Type B pancreatic cell (in vitro differentiated cells): ENCODE measurements around the gene SPRY4. TPM values are rescaled to one million over a fixed set of nuclear protein-coding genes. Genes with fewer than 3 reads are reported as not detected.

Source experiments
- DNase-seq: peaks from one replicate; pipeline ENCODE4 v3.0.0; 2021; ENCODE audit warnings: mixed read lengths; ENCODE audit not compliant: unreplicated experiment; ENCODE audit errors: extremely low spot score
- H3K27ac Mint-ChIP-seq: 2 replicates; pipeline ENCODE4 v1.8.0; 2021; ENCODE audit warnings: mild to moderate bottlenecking, mixed read lengths
- H3K27me3 Mint-ChIP-seq: 2 replicates; pipeline ENCODE4 v1.8.0; 2021; ENCODE audit warnings: mixed read lengths
- H3K36me3 Mint-ChIP-seq: 2 replicates; pipeline ENCODE4 v1.8.0; 2021; ENCODE audit warnings: mixed read lengths
- H3K4me1 Mint-ChIP-seq: one replicate; pipeline ENCODE4 v1.8.0; 2021; ENCODE audit warnings: mixed read lengths; ENCODE audit not compliant: unreplicated experiment
- H3K4me3 Mint-ChIP-seq: 2 replicates; pipeline ENCODE4 v1.8.0; 2021; ENCODE audit warnings: mild to moderate bottlenecking, mixed read lengths
- H3K9me3 Mint-ChIP-seq: 2 replicates; pipeline ENCODE4 v1.8.0; 2021; ENCODE audit warnings: mixed read lengths
- total RNA-seq: library from RNA; stranded (reverse); gene quantifications from 2 replicates; pipeline ENCODE4 v1.2.1, GENCODE V29; 2021; ENCODE audit warnings: low replicate concordance
- TF ChIP-seq, protein P1 (sequence below): fragments of 200-600 bp; sonication (generic); conservative IDR thresholded peaks from 2 replicates; pipeline ENCODE4 v1.5.0; 2021; ENCODE audit warnings: antibody characterized with exemption, mild to moderate bottlenecking

Gene SPRY4
- total RNA-seq, 1 donor from 2014 or later: 20.7 TPM

GRCh38 chr5:142313275-142313674 is 11.5 kb downstream of the SPRY4 start:
- H3K4me3 Mint-ChIP-seq: no peak overlapping the region
- DNase-seq: no peak
- peaks cover 53% of the 10 kb centered on the region for H3K4me1 Mint-ChIP-seq
- H3K27ac Mint-ChIP-seq: no peak overlapping the region
- H3K9me3 Mint-ChIP-seq: no peaks in the 10 kb centered on the region
- peaks cover 16% of the 10 kb centered on the region for H3K36me3 Mint-ChIP-seq
- no peaks in the 10 kb centered on the region for H3K27me3 Mint-ChIP-seq
- TF ChIP-seq, protein P1, sequence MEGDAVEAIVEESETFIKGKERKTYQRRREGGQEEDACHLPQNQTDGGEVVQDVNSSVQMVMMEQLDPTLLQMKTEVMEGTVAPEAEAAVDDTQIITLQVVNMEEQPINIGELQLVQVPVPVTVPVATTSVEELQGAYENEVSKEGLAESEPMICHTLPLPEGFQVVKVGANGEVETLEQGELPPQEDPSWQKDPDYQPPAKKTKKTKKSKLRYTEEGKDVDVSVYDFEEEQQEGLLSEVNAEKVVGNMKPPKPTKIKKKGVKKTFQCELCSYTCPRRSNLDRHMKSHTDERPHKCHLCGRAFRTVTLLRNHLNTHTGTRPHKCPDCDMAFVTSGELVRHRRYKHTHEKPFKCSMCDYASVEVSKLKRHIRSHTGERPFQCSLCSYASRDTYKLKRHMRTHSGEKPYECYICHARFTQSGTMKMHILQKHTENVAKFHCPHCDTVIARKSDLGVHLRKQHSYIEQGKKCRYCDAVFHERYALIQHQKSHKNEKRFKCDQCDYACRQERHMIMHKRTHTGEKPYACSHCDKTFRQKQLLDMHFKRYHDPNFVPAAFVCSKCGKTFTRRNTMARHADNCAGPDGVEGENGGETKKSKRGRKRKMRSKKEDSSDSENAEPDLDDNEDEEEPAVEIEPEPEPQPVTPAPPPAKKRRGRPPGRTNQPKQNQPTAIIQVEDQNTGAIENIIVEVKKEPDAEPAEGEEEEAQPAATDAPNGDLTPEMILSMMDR: no peak

- Mint-ChIP-seq H3K9me3 (no peaks in the 10 kb centered on the region), H3K27ac (no peak overlapping the region), H3K4me1 (peaks cover 54% of the 10 kb centered on the region), H3K36me3 (peaks cover 16% of the 10 kb centered on the region), H3K27me3 (no peaks in the 10 kb centered on the region), H3K4me3 (no peak overlapping the region)
- TF ChIP-seq, protein P1: no peak
- no peak for DNase-seq
Measured at GRCh38 chr5:142312399-142312798, 12.4 kb downstream of the SPRY4 start.

- H3K36me3 Mint-ChIP-seq: peaks cover 16% of the 10 kb centered on the region
- no peak for DNase-seq
- H3K27ac Mint-ChIP-seq: no peak overlapping the region
- TF ChIP-seq, protein P1: no peak
- H3K4me1 Mint-ChIP-seq: peaks cover 57% of the 10 kb centered on the region
- no peaks in the 10 kb centered on the region for H3K27me3 Mint-ChIP-seq
- H3K9me3 Mint-ChIP-seq: no peaks in the 10 kb centered on the region
- no peak overlapping the region for H3K4me3 Mint-ChIP-seq
Measured at GRCh38 chr5:142311725-142312124, 13.1 kb downstream of the SPRY4 start.

GRCh38 chr5:142310803-142311202 is 14.0 kb downstream of the SPRY4 start:
- H3K27me3 Mint-ChIP-seq: no peaks in the 10 kb centered on the region
- peaks cover 16% of the 10 kb centered on the region for H3K36me3 Mint-ChIP-seq
- no peak overlapping the region for H3K4me3 Mint-ChIP-seq
- no peak overlapping the region for H3K27ac Mint-ChIP-seq
- DNase-seq: no peak
- TF ChIP-seq, protein P1: no peak
- peaks cover 56% of the 10 kb centered on the region for H3K4me1 Mint-ChIP-seq
- no peaks in the 10 kb centered on the region for H3K9me3 Mint-ChIP-seq

DNA sequence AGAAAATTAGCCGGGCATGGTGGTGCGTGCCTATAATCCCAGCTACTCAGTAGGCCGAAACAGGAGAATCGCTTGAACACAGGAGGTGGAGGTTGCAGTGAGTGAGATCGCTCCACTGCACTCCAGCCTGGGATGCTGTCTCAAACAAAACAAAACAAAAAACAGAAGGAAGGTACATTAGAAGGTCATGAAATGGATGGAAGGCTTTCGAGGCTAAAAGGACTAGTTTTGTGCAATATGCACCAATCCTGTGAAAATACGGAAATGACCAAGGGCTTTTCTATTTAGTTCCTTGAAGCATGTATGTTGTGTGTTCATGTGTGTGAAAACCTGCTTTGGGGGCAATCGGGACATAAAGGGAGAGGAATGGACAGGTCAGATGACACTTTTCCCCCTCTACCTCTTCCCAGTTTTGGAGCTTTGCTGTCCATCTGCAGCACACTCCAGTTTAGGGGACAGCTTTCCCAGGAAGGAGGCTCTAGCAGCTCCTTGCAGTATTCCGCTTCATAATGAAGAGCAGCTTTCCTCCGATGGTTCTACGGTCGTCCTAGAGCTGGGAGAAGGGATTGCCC is 15.0 kb downstream of the SPRY4 start:
- TF ChIP-seq, protein P1: no peak
- no peak overlapping the region for H3K27ac Mint-ChIP-seq
- no peaks in the 10 kb centered on the region for H3K27me3 Mint-ChIP-seq
- peaks cover 16% of the 10 kb centered on the region for H3K36me3 Mint-ChIP-seq
- no peak overlapping the region for H3K4me3 Mint-ChIP-seq
- no peaks in the 10 kb centered on the region for H3K9me3 Mint-ChIP-seq
- DNase-seq: no peak
- peaks cover 56% of the 10 kb centered on the region for H3K4me1 Mint-ChIP-seq

GRCh38 chr5:142308358-142308757 is 16.5 kb downstream of the SPRY4 start:
- TF ChIP-seq, protein P1: no peak
- no peaks in the 10 kb centered on the region for H3K27me3 Mint-ChIP-seq
- no peak for DNase-seq
- H3K4me3 Mint-ChIP-seq: no peak overlapping the region
- no peak overlapping the region for H3K27ac Mint-ChIP-seq
- peaks cover 69% of the 10 kb centered on the region for H3K4me1 Mint-ChIP-seq
- H3K9me3 Mint-ChIP-seq: no peaks in the 10 kb centered on the region
- peaks cover 16% of the 10 kb centered on the region for H3K36me3 Mint-ChIP-seq
